PC-3 (cell line): ENCODE data around the gene ABCB8. TPM values are rescaled to one million over a fixed set of nuclear protein-coding genes. Genes with fewer than 3 reads are reported as not detected.

Source experiments
- ATAC-seq: fragments of 200-7000 bp; cut with Tn5 transposase; 2 replicates; pipeline ENCODE4 v1.9.1; 2020; ENCODE audit warnings: mild to moderate bottlenecking, moderate library complexity
- BruUV-seq: library from RNA; stranded (reverse); fragments of 400-500 nt; replicated peaks from 2 replicates; lab custom pipeline; 2021; lab: Mats Ljungman, UMichigan
- CTCF ChIA-PET: fragments of 300-600 bp; sonication (Branson Sonifier 250); formaldehyde crosslinking; loops from one replicate; lab custom pipeline; 2022; ENCODE audit warnings: antibody characterized with exemption; lab: Charles Lee
- POLR2A ChIA-PET: fragments of 300-600 bp; sonication (Branson Sonifier 250); formaldehyde crosslinking; loops from one replicate; lab custom pipeline; 2022; ENCODE audit warnings: antibody characterized with exemption; ENCODE audit not compliant: unreplicated experiment; lab: Charles Lee
- DNase-seq: peaks from one replicate; pipeline ENCODE4 v3.0.0-alpha.2; 2015
- H2AFZ ChIP-seq: fragments of 300-600 bp; sonication (generic); 2 replicates; pipeline ENCODE4 v1.6.0; 2016; ENCODE audit warnings: antibody characterized with exemption, low read length
- H3F3A ChIP-seq: fragments of 300-600 bp; sonication (generic); one replicate; pipeline ENCODE4 v1.6.0; 2017; ENCODE audit warnings: antibody characterized with exemption, low read length, control low read depth, mild to moderate bottlenecking; ENCODE audit not compliant: unreplicated experiment
- H3K27ac ChIP-seq: fragments of 300-600 bp; sonication (generic); 2 replicates; pipeline ENCODE4 v1.5.1; 2016; ENCODE audit warnings: mild to moderate bottlenecking, low read length
- H3K27me3 ChIP-seq: fragments of 300-600 bp; sonication (generic); 2 replicates; pipeline ENCODE4 v1.6.1; 2016; ENCODE audit warnings: low read length, mixed read lengths
- H3K36me3 ChIP-seq: fragments of 300-600 bp; sonication (generic); 2 replicates; pipeline ENCODE4 v1.6.1; 2016; ENCODE audit warnings: low read depth, mixed run types, low read length, mixed read lengths
- H3K4me1 ChIP-seq: fragments of 300-600 bp; sonication (generic); 2 replicates; pipeline ENCODE4 v1.5.1; 2016; ENCODE audit warnings: low read length; ENCODE audit not compliant: insufficient read depth
- H3K4me2 ChIP-seq: fragments of 300-600 bp; sonication (generic); 2 replicates; pipeline ENCODE4 v1.6.0; 2016; ENCODE audit warnings: low read length
- H3K4me3 ChIP-seq: fragments of 300-600 bp; sonication (generic); 2 replicates; pipeline ENCODE4 v1.5.1; 2016; ENCODE audit warnings: mild to moderate bottlenecking, low read length, mixed read lengths
- H3K79me2 ChIP-seq: fragments of 300-600 bp; sonication (generic); 2 replicates; pipeline ENCODE4 v1.6.1; 2017; ENCODE audit warnings: low read length, mixed read lengths
- H3K9ac ChIP-seq: fragments of 300-600 bp; sonication (generic); 2 replicates; pipeline ENCODE4 v1.6.0; 2016; ENCODE audit warnings: mild to moderate bottlenecking, low read length
- H3K9me2 ChIP-seq: fragments of 300-600 bp; sonication (generic); replicated peaks from 2 replicates; pipeline ENCODE4 v1.6.1; 2016; ENCODE audit warnings: mixed run types, low read length, mixed read lengths
- H3K9me3 ChIP-seq: fragments of 300-600 bp; sonication (generic); 2 replicates; pipeline ENCODE4 v1.6.1; 2016; ENCODE audit warnings: low read length, mixed read lengths
- H4K20me1 ChIP-seq: fragments of 300-600 bp; sonication (generic); 2 replicates; pipeline ENCODE4 v1.6.1; 2016; ENCODE audit warnings: low read length, mixed read lengths
- CTCF ChIP-seq: fragments of 300-600 bp; sonication (generic); conservative IDR thresholded peaks from 2 replicates; pipeline ENCODE4 v1.5.1; 2017; ENCODE audit warnings: antibody characterized with exemption, low read depth, mild to moderate bottlenecking, low read length
- EZH2 ChIP-seq: fragments of 300-600 bp; sonication (generic); IDR thresholded peaks from one replicate; pipeline ENCODE4 v1.6.1; 2017; ENCODE audit warnings: antibody characterized with exemption, mild to moderate bottlenecking, low read length; ENCODE audit not compliant: unreplicated experiment
- EZH2phosphoT487 ChIP-seq: fragments of 300-600 bp; sonication (generic); IDR thresholded peaks from 2 replicates; pipeline ENCODE4 v1.6.1; 2018; ENCODE audit warnings: mild to moderate bottlenecking, antibody characterized with exemption, low read length, borderline replicate concordance
- intact Hi-C: fragments of 100-400 bp; cut with micrococcal nuclease; formaldehyde crosslinking; loops from 2 replicates; pipeline ENCODE4 v1.9.0; 2023
- total RNA-seq: library from RNA; depleted of rRNA; stranded (reverse); fragments of >200 nt; gene quantifications from 2 replicates; pipeline ENCODE4 v1.2.3, GENCODE V29; 2014

The ABCB8 gene
- total RNA-seq, 1 experiment from 2014 or later: 58.4 TPM

GRCh38 chr7:151013733-151014497 is 14.3 kb upstream of the ABCB8 start:
- H3K9me3 ChIP-seq: no peaks in the 10 kb centered on the region
- H3K4me2 ChIP-seq: peak overlapping the region; percentile 81
- H3K36me3 ChIP-seq: no peaks in the 10 kb centered on the region
- H3F3A ChIP-seq: no peaks in the 10 kb centered on the region
- ChIA-PET POLR2A (interaction anchor here (0.6 kb wide), 1 partner anchor 67 kb away, joined by 5 read pairs; the partner anchor contains the start of gene FASTK), CTCF (interaction anchor here (0.7 to 1.2 kb wide), 6 partner anchors 11 to 115 kb away, joined by 3 to 11 read pairs (median 6); partner anchors contain the start of gene ATG9B)
- intact Hi-C loops: no loop called here
- H2AFZ ChIP-seq: peak overlapping the region; percentile 69
- DNase-seq: peak; percentile 58
- no peaks in the 10 kb centered on the region for H3K79me2 ChIP-seq
- BruUV-seq: TSS peak; percentile 85
- ATAC-seq: peak; percentile 48
- H4K20me1 ChIP-seq: no peaks in the 10 kb centered on the region
- H3K27me3 ChIP-seq: no peaks in the 10 kb centered on the region
- 0 out of 2 replicates have a peak, but pooled peaks have one; percentile 21 for TF ChIP-seq CTCF
- TF ChIP-seq EZH2: no peak
- H3K27ac ChIP-seq: no peak overlapping the region
- peak overlapping the region; percentile 62 for H3K4me3 ChIP-seq
- peak overlapping the region; percentile 36; the same call in 1 of the 2 replicates for H3K9ac ChIP-seq
- H3K4me1 ChIP-seq: peaks cover 10% of the 10 kb centered on the region; the same call in 1 of the 2 replicates
- no peaks in the 10 kb centered on the region for H3K9me2 ChIP-seq

GRCh38 chr7:151014950-151015349 is 13.3 kb upstream of the ABCB8 start:
- ChIA-PET CTCF (interaction anchor here (1.1 kb wide), 1 partner anchor 117 kb away, joined by 6 read pairs; no protein-coding TSS in a partner anchor), POLR2A (interaction anchor here (0.6 kb wide), 1 partner anchor 10 kb away, joined by 3 read pairs; the partner anchor contains the start of gene ATG9B)
- Histone ChIP-seq H3K9me3 (no peaks in the 10 kb centered on the region), H3F3A (no peaks in the 10 kb centered on the region), H3K4me3 (no peak overlapping the region), H3K79me2 (no peaks in the 10 kb centered on the region), H4K20me1 (no peaks in the 10 kb centered on the region), H3K9ac (no peak overlapping the region), H3K4me1 (peaks cover 10% of the 10 kb centered on the region; the same call in 1 of the 2 replicates), H3K36me3 (no peaks in the 10 kb centered on the region), H3K27me3 (no peaks in the 10 kb centered on the region), H3K27ac (no peak overlapping the region), H3K9me2 (no peaks in the 10 kb centered on the region), H3K4me2 (no peak overlapping the region), H2AFZ (no peak overlapping the region)
- peak; percentile 6; the same call in 1 of the 2 replicates for ATAC-seq
- TF ChIP-seq CTCF (no peak), EZH2 (no peak), EZH2phosphoT487 (no peak)
- intact Hi-C loops: no loop called here
- peak; percentile 33 for DNase-seq
- no TSS peak for BruUV-seq

- Histone ChIP-seq H3K9me3 (no peaks in the 10 kb centered on the region), H3K36me3 (no peaks in the 10 kb centered on the region), H3K4me3 (no peak overlapping the region), H2AFZ (no peak overlapping the region), H3K27ac (no peak overlapping the region), H3K4me1 (peaks cover 10% of the 10 kb centered on the region; the same call in 1 of the 2 replicates), H3K9ac (no peak overlapping the region), H3K4me2 (no peak overlapping the region), H4K20me1 (no peaks in the 10 kb centered on the region), H3F3A (no peaks in the 10 kb centered on the region), H3K9me2 (no peaks in the 10 kb centered on the region), H3K79me2 (no peaks in the 10 kb centered on the region), H3K27me3 (no peaks in the 10 kb centered on the region)
- no peak for ATAC-seq
- ChIA-PET POLR2A (no interaction called here), CTCF (no interaction called here)
- no peak for DNase-seq
- no TSS peak for BruUV-seq
- TF ChIP-seq CTCF: no peak
- TF ChIP-seq EZH2: no peak
- TF ChIP-seq EZH2phosphoT487: no peak
- intact Hi-C loops: no loop called here
Measured at GRCh38 chr7:151015967-151016366, 12.3 kb upstream of the ABCB8 start.
